Measurements from ENCODE around the gene ARAP1. TPM values are rescaled to one million over a fixed set of nuclear protein-coding genes. Genes with fewer than 3 reads are reported as not detected.

Gene ARAP1
- total RNA-seq, 2 experiments from 2014 or later = 83.6 to 101 TPM

GRCh38 chr11:72776844-72777754, 24.9 kb upstream of the ARAP1 start:
- ChIA-PET POLR2A (no interaction called here), CTCF (interaction anchor here (1.3 to 2.7 kb wide), 8 partner anchors 9 to 52 kb away, joined by 3 to 12 read pairs (median 5); partner anchors contain the start of gene STARD10)
- Mint-ChIP-seq H3K27me3 (peaks cover 3% of the 10 kb centered on the region), H3K27ac (no peak overlapping the region), H3K4me3 (no peak overlapping the region), H3K36me3 (ENCODE audit: low read depth) (no peaks in the 10 kb centered on the region), H3K9me3 (no peaks in the 10 kb centered on the region), H3K4me1 (peaks cover 9% of the 10 kb centered on the region)
- no peak for DNase-seq

- no peak for DNase-seq
- no peak overlapping the region for H3K4me3 Mint-ChIP-seq
- peaks cover 6% of the 10 kb centered on the region for H3K4me1 Mint-ChIP-seq
- POLR2A ChIA-PET = no interaction called here
- CTCF ChIA-PET = interaction anchor here (0.6 to 2.2 kb wide), 7 partner anchors 8 to 935 kb away, joined by 3 to 6 read pairs (median 3); partner anchors contain the start of gene STARD10
- H3K27me3 Mint-ChIP-seq = peaks cover 3% of the 10 kb centered on the region
- no peaks in the 10 kb centered on the region for H3K9me3 Mint-ChIP-seq
- no peaks in the 10 kb centered on the region for H3K36me3 Mint-ChIP-seq (ENCODE audit: low read depth)
- no peak overlapping the region for H3K27ac Mint-ChIP-seq
Measured at GRCh38 chr11:72776117-72776843, 24.1 kb upstream of the ARAP1 start.

- Mint-ChIP-seq H3K4me3 (no peak overlapping the region), H3K9me3 (no peaks in the 10 kb centered on the region), H3K4me1 (peaks cover 6% of the 10 kb centered on the region), H3K36me3 (ENCODE audit: low read depth) (no peaks in the 10 kb centered on the region), H3K27me3 (peaks cover 3% of the 10 kb centered on the region), H3K27ac (no peak overlapping the region)
- ChIA-PET CTCF (interaction anchor here (0.6 to 2.2 kb wide), 9 partner anchors 10 to 935 kb away, joined by 3 to 5 read pairs (median 3); partner anchors contain the start of gene STARD10), POLR2A (no interaction called here)
- no peak for DNase-seq
Measured at GRCh38 chr11:72775288-72776110, 23.3 kb upstream of the ARAP1 start.

- H3K4me3 Mint-ChIP-seq = no peak overlapping the region
- no peaks in the 10 kb centered on the region for H3K36me3 Mint-ChIP-seq (ENCODE audit: low read depth)
- H3K27ac Mint-ChIP-seq = no peak overlapping the region
- CTCF ChIA-PET = interaction anchor here (1.1 to 2.3 kb wide), 4 partner anchors 9 to 49 kb away, joined by 3 to 5 read pairs (median 4); partner anchors contain the start of gene STARD10
- no peaks in the 10 kb centered on the region for H3K9me3 Mint-ChIP-seq
- no peak for DNase-seq
- H3K4me1 Mint-ChIP-seq = peaks cover 5% of the 10 kb centered on the region
- POLR2A ChIA-PET = no interaction called here
- H3K27me3 Mint-ChIP-seq = no peaks in the 10 kb centered on the region
Measured at GRCh38 chr11:72774499-72774898, 22.3 kb upstream of the ARAP1 start.

DNA sequence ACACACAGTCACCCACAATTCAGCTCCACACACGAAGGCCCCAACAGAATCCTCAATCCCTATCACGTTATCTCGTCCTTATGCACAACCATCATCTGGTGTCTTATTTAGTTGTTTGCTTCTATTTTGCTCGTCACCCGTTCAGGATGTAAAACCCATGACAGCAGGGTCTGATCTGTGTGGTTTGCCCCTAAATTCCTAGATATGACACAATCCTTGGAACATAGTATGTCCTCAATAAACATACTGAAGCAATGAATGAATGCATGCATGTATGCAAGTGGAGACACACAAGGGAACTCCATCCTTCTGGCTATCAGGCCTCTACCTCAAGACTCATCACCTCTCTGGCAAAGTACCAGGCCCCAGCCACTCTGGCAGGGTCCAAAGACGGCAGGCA, 21.5 kb upstream of the ARAP1 start:
- Mint-ChIP-seq H3K9me3 (no peaks in the 10 kb centered on the region), H3K4me3 (no peak overlapping the region), H3K36me3 (ENCODE audit: low read depth) (no peaks in the 10 kb centered on the region), H3K4me1 (peaks cover 5% of the 10 kb centered on the region), H3K27me3 (no peaks in the 10 kb centered on the region), H3K27ac (no peak overlapping the region)
- CTCF ChIA-PET = interaction anchor here (2.3 kb wide), 1 partner anchor 20 kb away, joined by 5 read pairs; the partner anchor contains the start of gene STARD10
- DNase-seq = no peak
- POLR2A ChIA-PET = no interaction called here

DNA sequence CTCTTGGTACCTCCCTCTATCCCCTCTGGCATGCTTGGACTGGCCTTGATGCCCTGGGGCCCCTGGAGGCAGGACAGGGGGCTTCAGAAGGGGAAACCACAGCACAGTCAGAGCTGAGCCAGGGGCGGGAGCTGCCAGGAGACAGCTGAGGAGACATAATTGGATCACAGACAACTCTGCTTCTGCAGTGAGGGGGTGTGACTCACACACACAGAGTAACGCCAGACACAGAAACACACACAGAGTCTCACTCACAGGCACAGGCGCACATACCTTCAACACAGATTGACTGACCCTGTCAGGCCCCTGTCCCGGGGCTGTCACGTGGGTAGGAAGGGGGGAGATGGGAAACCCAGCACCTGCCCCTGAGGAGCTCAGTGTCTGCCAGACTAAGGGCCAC, 21.1 kb upstream of the ARAP1 start:
- no peaks in the 10 kb centered on the region for H3K9me3 Mint-ChIP-seq
- CTCF ChIA-PET = interaction anchor here (2.3 kb wide), 1 partner anchor 21 kb away, joined by 5 read pairs; the partner anchor contains the start of gene STARD10
- DNase-seq = no peak
- no peaks in the 10 kb centered on the region for H3K27me3 Mint-ChIP-seq
- peaks cover 5% of the 10 kb centered on the region for H3K4me1 Mint-ChIP-seq
- POLR2A ChIA-PET = no interaction called here
- no peak overlapping the region for H3K4me3 Mint-ChIP-seq
- no peak overlapping the region for H3K27ac Mint-ChIP-seq
- no peaks in the 10 kb centered on the region for H3K36me3 Mint-ChIP-seq (ENCODE audit: low read depth)

- H3K9me3 Mint-ChIP-seq = no peaks in the 10 kb centered on the region
- ChIA-PET POLR2A (no interaction called here), CTCF (interaction anchor here (0.9 to 2.3 kb wide), 2 partner anchors 18 to 22 kb away, joined by 3 to 5 read pairs; partner anchors contain the start of gene STARD10)
- no peak overlapping the region for H3K27ac Mint-ChIP-seq
- peaks cover 5% of the 10 kb centered on the region for H3K4me1 Mint-ChIP-seq
- H3K27me3 Mint-ChIP-seq = no peaks in the 10 kb centered on the region
- H3K36me3 Mint-ChIP-seq (ENCODE audit: low read depth) = no peaks in the 10 kb centered on the region
- no peak overlapping the region for H3K4me3 Mint-ChIP-seq
- DNase-seq = no peak
Measured at GRCh38 chr11:72772059-72772458, 19.9 kb upstream of the ARAP1 start.

DNA sequence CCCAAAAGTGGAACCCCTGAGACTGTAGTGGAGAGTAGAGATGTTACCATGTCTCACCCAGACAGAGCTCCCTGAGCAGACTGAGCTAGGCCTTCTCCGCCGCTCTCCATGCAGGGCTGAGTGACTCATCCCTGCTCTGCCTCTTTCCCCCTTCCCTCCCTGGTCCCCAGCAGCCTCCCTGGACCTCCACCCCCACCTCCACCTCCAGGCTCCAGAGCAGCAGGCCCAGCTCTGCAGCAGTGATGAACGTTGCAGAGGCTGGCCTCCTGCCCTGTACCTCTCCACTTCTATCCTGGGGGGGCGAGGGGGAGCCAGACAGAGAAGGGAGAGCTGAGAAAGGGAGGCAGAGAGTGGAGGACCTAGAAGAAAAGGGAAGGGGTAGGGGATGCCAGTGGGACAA, 19.3 kb upstream of the ARAP1 start:
- ChIA-PET POLR2A (no interaction called here), CTCF (interaction anchor here (0.6 to 0.9 kb wide), 3 partner anchors 14 to 46 kb away, joined by 3 to 4 read pairs (median 3); no protein-coding TSS in a partner anchor)
- H3K27me3 Mint-ChIP-seq = no peaks in the 10 kb centered on the region
- no peak overlapping the region for H3K27ac Mint-ChIP-seq
- no peaks in the 10 kb centered on the region for H3K9me3 Mint-ChIP-seq
- no peaks in the 10 kb centered on the region for H3K36me3 Mint-ChIP-seq (ENCODE audit: low read depth)
- H3K4me1 Mint-ChIP-seq = peaks cover under 1% of the 10 kb centered on the region
- DNase-seq = no peak
- no peak overlapping the region for H3K4me3 Mint-ChIP-seq

GRCh38 chr11:72770799-72771198, 18.6 kb upstream of the ARAP1 start:
- ChIA-PET CTCF (interaction anchor here (0.6 to 1.0 kb wide), 4 partner anchors 9 to 1532 kb away, joined by 3 to 5 read pairs (median 4); no protein-coding TSS in a partner anchor), POLR2A (no interaction called here)
- Mint-ChIP-seq H3K4me3 (no peak overlapping the region), H3K27ac (no peak overlapping the region), H3K27me3 (no peaks in the 10 kb centered on the region), H3K9me3 (no peaks in the 10 kb centered on the region), H3K4me1 (no peaks in the 10 kb centered on the region), H3K36me3 (ENCODE audit: low read depth) (no peaks in the 10 kb centered on the region)
- no peak for DNase-seq

GRCh38 chr11:72769680-72770079, 17.5 kb upstream of the ARAP1 start:
- POLR2A ChIA-PET = no interaction called here
- Mint-ChIP-seq H3K4me3 (no peak overlapping the region), H3K36me3 (ENCODE audit: low read depth) (no peaks in the 10 kb centered on the region), H3K9me3 (no peaks in the 10 kb centered on the region), H3K27ac (no peak overlapping the region), H3K4me1 (no peaks in the 10 kb centered on the region), H3K27me3 (no peaks in the 10 kb centered on the region)
- CTCF ChIA-PET = interaction anchor here (1.0 to 3.1 kb wide), 2 partner anchors 17 to 23 kb away, joined by 5 to 10 read pairs; no protein-coding TSS in a partner anchor
- DNase-seq = no peak

- Mint-ChIP-seq H3K4me1 (no peaks in the 10 kb centered on the region), H3K4me3 (no peak overlapping the region), H3K27me3 (no peaks in the 10 kb centered on the region), H3K9me3 (no peaks in the 10 kb centered on the region), H3K36me3 (ENCODE audit: low read depth) (no peaks in the 10 kb centered on the region), H3K27ac (no peak overlapping the region)
- no peak for DNase-seq
- ChIA-PET CTCF (interaction anchor here (0.9 to 3.1 kb wide), 4 partner anchors 9 to 45 kb away, joined by 4 to 10 read pairs (median 6); no protein-coding TSS in a partner anchor), POLR2A (no interaction called here)
Measured at GRCh38 chr11:72768581-72768980, 16.4 kb upstream of the ARAP1 start.
